ENCODE results near the gene PSMG1.

Gene PSMG1

GRCh38 chr21:39181205-39181818 lies 1.9 kb downstream of the PSMG1 start:
- DNase-seq (ENCODE audit: extremely low read depth, insufficient read length) = no peak
- H3K36me3 ChIP-seq (ENCODE audit: control insufficient read depth, insufficient read depth, low read length) = peaks cover 7% of the 10 kb centered on the region
- no peak overlapping the region for H3K4me3 ChIP-seq (replicated peaks; ENCODE audit: low read depth, low read length)
- TF ChIP-seq, protein P1, sequence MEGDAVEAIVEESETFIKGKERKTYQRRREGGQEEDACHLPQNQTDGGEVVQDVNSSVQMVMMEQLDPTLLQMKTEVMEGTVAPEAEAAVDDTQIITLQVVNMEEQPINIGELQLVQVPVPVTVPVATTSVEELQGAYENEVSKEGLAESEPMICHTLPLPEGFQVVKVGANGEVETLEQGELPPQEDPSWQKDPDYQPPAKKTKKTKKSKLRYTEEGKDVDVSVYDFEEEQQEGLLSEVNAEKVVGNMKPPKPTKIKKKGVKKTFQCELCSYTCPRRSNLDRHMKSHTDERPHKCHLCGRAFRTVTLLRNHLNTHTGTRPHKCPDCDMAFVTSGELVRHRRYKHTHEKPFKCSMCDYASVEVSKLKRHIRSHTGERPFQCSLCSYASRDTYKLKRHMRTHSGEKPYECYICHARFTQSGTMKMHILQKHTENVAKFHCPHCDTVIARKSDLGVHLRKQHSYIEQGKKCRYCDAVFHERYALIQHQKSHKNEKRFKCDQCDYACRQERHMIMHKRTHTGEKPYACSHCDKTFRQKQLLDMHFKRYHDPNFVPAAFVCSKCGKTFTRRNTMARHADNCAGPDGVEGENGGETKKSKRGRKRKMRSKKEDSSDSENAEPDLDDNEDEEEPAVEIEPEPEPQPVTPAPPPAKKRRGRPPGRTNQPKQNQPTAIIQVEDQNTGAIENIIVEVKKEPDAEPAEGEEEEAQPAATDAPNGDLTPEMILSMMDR (IDR thresholded peaks at IDR 0.05; ENCODE audit: insufficient read depth, low read length, poor library complexity, severe bottlenecking) = no peak
- H3K27me3 ChIP-seq (replicated peaks; ENCODE audit: control insufficient read depth, insufficient read depth, low read length) = no peaks in the 10 kb centered on the region

- TF ChIP-seq, protein P1 (IDR thresholded peaks at IDR 0.05; ENCODE audit: insufficient read depth, low read length, poor library complexity, severe bottlenecking) = peak; percentile 25
- Histone ChIP-seq H3K27me3 (replicated peaks; ENCODE audit: control insufficient read depth, insufficient read depth, low read length) (no peaks in the 10 kb centered on the region), H3K36me3 (ENCODE audit: control insufficient read depth, insufficient read depth, low read length) (peaks cover 10% of the 10 kb centered on the region), H3K4me3 (replicated peaks; ENCODE audit: low read depth, low read length) (no peak overlapping the region)
- DNase-seq (ENCODE audit: extremely low read depth, insufficient read length) = no peak
These were observed 2.7 kb downstream of the PSMG1 start for GRCh38 chr21:39180429-39181019.

- peaks cover 12% of the 10 kb centered on the region for H3K36me3 ChIP-seq (ENCODE audit: control insufficient read depth, insufficient read depth, low read length)
- TF ChIP-seq, protein P1 (IDR thresholded peaks at IDR 0.05; ENCODE audit: insufficient read depth, low read length, poor library complexity, severe bottlenecking) = no peak
- no peak overlapping the region for H3K4me3 ChIP-seq (replicated peaks; ENCODE audit: low read depth, low read length)
- no peak for DNase-seq (ENCODE audit: extremely low read depth, insufficient read length)
- no peaks in the 10 kb centered on the region for H3K27me3 ChIP-seq (replicated peaks; ENCODE audit: control insufficient read depth, insufficient read depth, low read length)
These were observed 4.8 kb downstream of the PSMG1 start for GRCh38 chr21:39178421-39178820.

DNA sequence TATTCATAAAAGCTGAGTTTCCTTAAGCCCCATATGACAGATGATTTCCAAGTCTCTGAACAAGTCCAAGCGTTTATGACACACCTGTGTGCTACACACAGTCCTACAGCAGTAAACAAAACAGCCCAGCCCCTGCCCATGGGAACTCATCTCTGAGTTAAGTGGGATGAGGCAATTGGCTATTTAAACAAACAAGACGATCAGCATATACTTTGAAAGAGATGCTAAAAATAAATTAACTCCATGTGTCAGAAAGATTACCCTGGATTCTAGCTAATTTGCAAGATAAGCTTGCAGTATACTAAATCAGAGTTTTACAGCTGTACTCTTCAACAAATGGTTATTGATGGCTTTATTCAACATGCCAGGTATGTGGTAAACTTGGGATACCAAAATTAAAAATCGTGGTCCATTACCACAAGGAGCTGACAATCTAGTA lies 7.0 kb downstream of the PSMG1 start:
- no peak overlapping the region for H3K4me3 ChIP-seq (replicated peaks; ENCODE audit: low read depth, low read length)
- DNase-seq (ENCODE audit: extremely low read depth, insufficient read length) = no peak
- no peaks in the 10 kb centered on the region for H3K27me3 ChIP-seq (replicated peaks; ENCODE audit: control insufficient read depth, insufficient read depth, low read length)
- TF ChIP-seq, protein P1 (IDR thresholded peaks at IDR 0.05; ENCODE audit: insufficient read depth, low read length, poor library complexity, severe bottlenecking) = no peak
- H3K36me3 ChIP-seq (ENCODE audit: control insufficient read depth, insufficient read depth, low read length) = peaks cover 17% of the 10 kb centered on the region

GRCh38 chr21:39175665-39176064 lies 7.6 kb downstream of the PSMG1 start:
- Histone ChIP-seq H3K27me3 (replicated peaks; ENCODE audit: control insufficient read depth, insufficient read depth, low read length) (no peaks in the 10 kb centered on the region), H3K4me3 (replicated peaks; ENCODE audit: low read depth, low read length) (no peak overlapping the region), H3K36me3 (ENCODE audit: control insufficient read depth, insufficient read depth, low read length) (peaks cover 17% of the 10 kb centered on the region)
- TF ChIP-seq, protein P1 (IDR thresholded peaks at IDR 0.05; ENCODE audit: insufficient read depth, low read length, poor library complexity, severe bottlenecking) = no peak
- DNase-seq (ENCODE audit: extremely low read depth, insufficient read length) = no peak

All from GM06990 (cell line).